Posterior cingulate gyrus (tissue), 11 donors: ENCODE data around the gene NGRN.

ENCODE experiments used
- DNase-seq, 10 donors: peaks; one replicate each; pipeline versions ENCODE4 v3.0.0 to v3.0.0-alpha.2; 2020 to 2021; ENCODE audit warnings: mixed read lengths in 3 of 10
- intact Hi-C: fragments of 100-400 bp; cut with DNase I; formaldehyde crosslinking; loops from one replicate; pipeline ENCODE4 v1.15.1; 2023

NGRN gene

DNA sequence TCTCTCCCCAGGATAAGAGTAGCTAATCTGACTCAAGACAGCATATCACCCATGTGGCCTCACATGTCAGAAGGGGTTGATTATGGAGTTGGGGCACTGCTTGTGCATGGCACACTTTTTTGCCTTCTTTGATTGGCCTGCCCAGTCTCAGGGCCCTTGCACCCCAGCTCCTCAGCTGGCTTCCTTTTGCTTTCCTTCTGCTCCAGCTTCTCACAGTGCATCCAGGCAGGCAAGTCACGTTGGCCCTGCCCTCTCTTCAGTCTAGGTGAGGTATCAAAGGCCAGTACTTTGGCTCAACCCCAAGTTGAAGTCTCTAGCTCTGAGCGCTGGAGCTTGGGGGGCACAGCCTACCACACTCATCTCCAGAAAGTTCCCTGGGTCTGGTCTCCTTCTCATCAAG, 42.2 kb downstream of the NGRN start:
- intact Hi-C loops: no loop called here
- DNase-seq: no peak

DNA sequence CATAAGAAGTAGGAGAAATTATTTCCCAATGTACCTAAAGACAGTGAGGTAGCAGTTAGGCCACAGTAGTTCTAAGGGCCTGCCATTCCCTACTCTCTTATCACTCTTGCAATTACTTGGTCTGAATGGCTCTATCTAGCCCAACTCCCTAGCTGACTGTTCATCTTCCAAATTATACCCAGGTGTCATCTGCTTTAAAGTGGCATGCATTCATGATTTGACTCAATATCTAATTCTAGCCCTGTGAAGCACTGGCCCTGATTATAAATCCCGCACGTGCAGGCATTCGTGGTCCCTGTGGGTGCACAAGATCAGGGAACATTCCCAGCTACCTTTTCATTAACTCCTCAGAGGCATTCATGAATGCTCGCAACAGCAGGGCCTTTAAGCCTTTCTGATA, 43.5 kb downstream of the NGRN start:
- no peak for DNase-seq
- intact Hi-C loops: no loop called here

DNA sequence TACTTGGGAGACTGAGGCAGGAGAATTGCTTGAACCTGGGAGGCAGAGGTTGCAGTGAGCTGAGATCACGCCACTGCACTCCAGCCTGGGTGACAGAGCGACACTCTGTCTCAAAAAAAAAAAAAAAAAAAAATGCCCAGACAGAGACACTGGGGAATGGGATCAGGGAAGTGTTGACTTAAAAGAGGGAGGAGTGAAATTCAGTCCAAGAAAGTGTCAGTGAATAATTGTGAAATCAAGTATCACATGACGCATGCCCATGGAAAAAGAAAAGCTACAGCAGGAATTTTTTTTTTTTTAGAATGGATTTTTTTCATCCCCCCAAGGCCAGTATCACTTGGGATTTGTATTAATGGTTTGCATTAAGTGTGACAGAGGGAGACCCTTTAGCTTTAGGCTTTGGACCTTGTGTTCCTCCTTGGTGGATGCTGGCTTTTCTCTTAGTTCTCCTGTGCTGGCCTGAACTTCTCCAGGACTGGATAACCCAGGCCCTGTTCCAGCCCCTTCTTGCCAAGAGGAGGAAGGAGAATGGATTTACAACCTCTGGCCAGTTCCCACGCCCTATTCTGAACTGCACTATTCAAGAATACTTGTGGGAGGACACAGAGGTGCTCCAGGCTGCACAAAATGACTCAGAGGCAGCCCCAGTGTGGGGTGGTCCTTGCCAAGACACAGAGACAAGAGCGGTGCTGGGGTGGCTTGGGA, 50.0 kb downstream of the NGRN start:
- peak in 2 of 10 donors; percentile 16 to 34 for DNase-seq
- intact Hi-C loops: no loop called here

DNA sequence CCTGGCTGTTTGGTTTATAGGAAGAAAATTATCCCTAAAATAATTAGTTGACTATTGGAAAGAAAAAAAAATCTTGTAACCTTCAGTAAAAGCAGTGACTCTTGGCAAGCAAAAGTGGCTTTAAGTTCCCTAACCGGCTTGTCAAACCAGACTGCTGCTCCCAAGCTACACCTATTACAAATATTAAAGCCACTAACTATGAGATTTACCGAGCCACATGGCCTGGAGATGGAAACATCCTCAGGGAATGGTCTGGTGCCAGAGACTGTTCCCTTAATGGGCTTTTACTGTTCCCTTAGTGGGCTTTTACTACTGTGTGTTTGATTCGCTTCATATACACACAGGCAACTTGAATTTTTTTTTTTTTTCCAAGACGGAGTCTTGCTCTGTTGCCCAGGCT, 50.7 kb downstream of the NGRN start:
- intact Hi-C loops: no loop called here
- DNase-seq: no peak

DNA sequence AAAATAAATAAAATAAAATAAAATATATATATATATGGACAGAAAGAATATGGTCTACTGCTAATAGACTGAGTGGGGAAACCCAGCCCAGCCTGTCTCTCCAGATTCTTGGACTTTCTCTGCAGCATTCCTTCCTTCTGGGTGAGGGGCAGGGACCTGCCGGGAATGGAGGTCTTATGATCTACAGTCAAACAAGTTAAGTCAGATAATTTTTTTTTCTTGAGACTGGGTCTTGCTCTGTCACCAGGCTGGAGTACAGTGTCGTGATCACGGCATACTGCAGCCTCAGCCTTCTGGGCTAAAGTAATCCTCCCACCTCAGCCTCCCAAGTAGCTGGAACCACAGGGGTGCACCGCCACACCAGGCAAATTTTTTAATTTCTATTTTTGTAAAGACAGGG, 53.1 kb downstream of the NGRN start:
- no peak for DNase-seq
- intact Hi-C loops: no loop called here

DNA sequence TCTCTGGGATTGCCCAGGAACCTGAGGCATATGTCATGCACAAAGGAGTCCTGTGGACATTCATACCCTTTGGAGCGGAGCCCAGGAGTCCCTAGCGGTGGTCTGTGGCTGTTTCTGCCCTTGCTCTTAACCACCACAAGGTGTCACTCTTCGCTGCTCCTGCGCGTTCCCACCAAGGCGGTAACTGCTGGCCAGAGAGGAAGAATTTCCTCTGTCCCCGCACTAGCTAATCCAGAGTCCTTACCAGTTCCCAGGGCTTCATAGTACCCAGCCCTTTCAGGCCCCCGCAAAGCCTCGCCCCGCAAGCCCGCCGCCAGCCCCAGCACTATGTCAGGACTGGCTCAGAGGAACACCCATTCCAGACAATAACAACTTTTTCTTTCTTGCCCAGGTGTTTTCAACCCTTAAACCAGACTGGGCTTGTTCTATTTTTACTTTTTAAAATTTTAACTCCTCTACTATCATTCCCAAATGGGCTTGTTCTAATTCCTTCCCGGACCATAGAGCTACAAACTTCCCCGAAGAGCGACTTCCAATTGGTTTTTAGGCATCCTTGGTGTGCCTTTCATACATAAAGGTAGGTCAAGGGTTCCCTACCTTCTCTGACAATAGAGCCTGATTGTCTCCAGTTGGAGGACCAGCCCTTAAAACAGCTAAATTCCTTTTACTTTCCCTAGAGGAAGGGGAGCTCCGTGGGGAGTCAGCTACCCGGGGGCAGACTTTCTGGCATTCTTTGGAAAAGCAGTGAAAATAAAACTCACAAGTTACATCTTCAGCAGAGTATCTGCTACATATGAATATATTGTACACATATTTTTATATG, 54.8 kb downstream of the NGRN start:
- intact Hi-C loops: loop anchor here (1.0 to 5.0 kb wide), 3 partner anchors 42 to 567 kb away; no protein-coding TSS in a partner anchor
- peak; percentile 57 to 97 (median 76) for DNase-seq

DNA sequence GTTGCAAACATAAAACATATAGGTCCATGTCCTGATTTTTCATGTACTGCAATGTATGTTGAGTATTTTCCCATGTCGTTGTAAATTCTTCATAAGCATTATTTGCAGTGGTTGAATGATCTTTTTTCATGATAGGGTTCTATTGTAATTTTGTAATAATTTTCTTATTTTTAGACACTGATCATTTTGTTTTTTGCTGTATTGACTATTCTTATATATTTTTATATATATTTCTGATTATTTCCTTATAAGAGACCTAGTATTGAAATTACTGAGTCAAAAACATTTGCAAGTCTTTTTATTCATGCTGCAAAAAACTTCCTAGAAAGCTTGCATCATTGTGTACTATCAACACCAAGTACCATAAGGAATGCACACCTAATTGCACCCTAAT, 55.4 kb downstream of the NGRN start:
- DNase-seq: no peak
- intact Hi-C loops: loop anchor here (1.0 to 5.0 kb wide), 3 partner anchors 41 to 566 kb away; no protein-coding TSS in a partner anchor
